Astrocyte of the spinal cord (primary cell): ENCODE data around the gene OS9.
A peak's percentile ranks its signal among the peaks of the same experiment; 100 is the strongest.

Source experiments
- DNase-seq: peaks from one replicate; pipeline ENCODE4 v3.0.0; 2011; ENCODE audit warnings: low read depth, low spot score
- H3K4me3 ChIP-seq: 2 replicates; pipeline ENCODE4 v1.5.1; 2011; ENCODE audit warnings: low read depth, mild to moderate bottlenecking, low read length, moderate library complexity
- in situ Hi-C: cut with HindIII; loops from 2 replicates; pipeline ENCODE4 v1.10.0; 2017; ENCODE audit warnings: low sequenced_read_pairs
- TF ChIP-seq, protein P1 (sequence below): IDR thresholded peaks from 2 replicates; pipeline ENCODE4 v1.5.1; 2012; ENCODE audit warnings: low read depth, mild to moderate bottlenecking, low read length, inconsistent platforms

The OS9 gene

DNA sequence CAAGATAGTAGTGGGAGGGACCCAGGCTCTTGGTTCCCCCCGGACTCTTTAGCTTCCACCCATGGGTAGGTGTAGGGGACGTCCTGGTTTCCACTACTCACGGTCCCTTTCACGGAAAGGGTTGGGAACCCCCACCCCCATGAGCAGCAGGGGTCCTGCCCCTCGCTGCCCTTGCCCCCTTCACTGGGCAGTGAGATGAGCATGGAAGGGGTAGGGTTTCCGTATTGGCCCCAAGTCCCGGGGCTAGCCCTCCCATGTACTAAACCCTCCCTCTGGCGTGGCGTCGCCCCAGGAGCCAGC, 31.9 kb downstream of the OS9 start:
- peak overlapping the region; percentile 78 for H3K4me3 ChIP-seq
- no peak for DNase-seq
- in situ Hi-C loops = no loop called here
- TF ChIP-seq, protein P1, sequence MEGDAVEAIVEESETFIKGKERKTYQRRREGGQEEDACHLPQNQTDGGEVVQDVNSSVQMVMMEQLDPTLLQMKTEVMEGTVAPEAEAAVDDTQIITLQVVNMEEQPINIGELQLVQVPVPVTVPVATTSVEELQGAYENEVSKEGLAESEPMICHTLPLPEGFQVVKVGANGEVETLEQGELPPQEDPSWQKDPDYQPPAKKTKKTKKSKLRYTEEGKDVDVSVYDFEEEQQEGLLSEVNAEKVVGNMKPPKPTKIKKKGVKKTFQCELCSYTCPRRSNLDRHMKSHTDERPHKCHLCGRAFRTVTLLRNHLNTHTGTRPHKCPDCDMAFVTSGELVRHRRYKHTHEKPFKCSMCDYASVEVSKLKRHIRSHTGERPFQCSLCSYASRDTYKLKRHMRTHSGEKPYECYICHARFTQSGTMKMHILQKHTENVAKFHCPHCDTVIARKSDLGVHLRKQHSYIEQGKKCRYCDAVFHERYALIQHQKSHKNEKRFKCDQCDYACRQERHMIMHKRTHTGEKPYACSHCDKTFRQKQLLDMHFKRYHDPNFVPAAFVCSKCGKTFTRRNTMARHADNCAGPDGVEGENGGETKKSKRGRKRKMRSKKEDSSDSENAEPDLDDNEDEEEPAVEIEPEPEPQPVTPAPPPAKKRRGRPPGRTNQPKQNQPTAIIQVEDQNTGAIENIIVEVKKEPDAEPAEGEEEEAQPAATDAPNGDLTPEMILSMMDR = no peak

DNA sequence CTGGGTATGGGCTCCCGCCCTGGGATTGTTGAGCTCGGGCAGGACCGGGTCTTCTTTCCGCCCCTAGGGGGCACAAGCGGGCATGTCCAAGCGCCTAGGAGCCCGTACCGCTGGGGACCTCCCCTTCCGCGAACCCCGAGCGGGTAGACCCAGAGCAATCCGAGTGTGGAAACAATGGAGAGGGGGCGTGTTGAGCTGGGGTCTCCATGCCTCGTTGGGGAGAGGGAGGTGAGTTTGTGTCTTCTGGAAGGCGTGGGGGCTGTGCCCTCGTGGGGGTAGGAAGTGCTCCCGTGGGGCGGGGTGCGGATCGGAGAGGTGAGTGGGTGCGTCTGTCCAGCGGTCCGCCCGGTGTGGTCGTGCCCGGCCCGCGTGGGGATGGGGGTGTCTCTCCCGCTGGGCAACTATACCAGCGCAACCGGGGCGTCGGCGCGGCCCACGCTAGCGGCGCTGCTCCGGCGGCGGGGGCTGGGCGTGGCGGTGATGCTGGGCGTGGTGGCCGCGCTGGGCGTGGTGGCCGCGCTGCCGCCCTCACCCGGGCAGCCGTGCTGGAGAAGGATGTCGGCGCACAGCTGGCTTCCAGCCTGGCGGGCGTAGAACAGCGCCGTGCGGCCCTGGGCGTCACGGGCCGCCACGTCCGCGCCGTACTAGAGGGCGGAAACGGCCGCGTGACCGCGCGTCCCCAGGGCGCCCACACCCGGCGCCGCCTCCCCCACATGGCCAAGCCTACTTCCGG, 32.4 kb downstream of the OS9 start:
- DNase-seq = peak; percentile 75
- in situ Hi-C loops = no loop called here
- TF ChIP-seq, protein P1 = peak; percentile 90

DNA sequence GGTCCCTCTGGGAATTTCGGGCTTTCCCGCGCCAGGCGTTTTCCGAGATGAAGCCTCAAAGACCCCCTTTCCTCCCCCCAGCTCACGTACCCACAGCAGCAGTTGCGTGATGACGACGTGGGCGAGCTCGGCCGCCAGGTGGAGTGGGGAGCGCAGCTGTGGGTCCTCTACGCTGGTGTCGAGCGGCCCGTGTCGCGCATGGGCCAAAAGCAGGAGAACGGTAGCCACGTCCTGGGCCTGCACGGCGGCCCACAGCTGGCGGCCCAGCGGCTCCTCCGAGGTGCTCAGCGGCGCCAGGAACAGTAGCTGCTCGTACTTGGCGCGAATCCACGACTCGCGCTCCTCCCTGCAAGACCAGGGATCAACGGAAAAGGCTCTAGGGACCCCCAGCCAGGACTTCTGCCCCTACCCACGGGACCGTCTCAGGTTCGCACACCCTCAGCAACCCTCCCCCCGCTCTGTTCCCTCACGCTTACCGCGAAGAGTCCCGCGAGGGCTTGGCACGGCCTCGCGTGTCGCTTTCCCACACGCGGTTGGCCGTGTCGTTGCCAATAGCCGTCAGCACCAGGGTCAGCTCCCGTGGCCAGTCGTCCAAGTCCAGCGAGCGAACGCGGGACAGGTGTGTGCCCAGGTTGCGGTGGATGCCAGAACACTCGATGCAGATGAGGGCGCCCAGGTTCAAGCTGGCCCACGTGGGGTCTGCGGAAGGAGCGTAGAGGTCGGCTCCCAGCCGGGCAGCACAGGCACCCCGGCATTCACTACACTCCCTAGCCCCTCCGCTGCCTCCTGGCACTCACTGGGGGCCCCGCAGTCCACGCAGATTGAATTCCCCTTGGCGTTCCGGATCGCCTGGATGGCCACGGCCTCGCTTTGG, 33.2 kb downstream of the OS9 start:
- in situ Hi-C loops = no loop called here
- TF ChIP-seq, protein P1 = peak; percentile 43
- H3K4me3 ChIP-seq = peak overlapping the region; percentile 78
- DNase-seq = peak; percentile 33

More for the DNA sequence above, 32.4 kb downstream of the OS9 start:
- peak overlapping the region; percentile 78 for H3K4me3 ChIP-seq

DNA sequence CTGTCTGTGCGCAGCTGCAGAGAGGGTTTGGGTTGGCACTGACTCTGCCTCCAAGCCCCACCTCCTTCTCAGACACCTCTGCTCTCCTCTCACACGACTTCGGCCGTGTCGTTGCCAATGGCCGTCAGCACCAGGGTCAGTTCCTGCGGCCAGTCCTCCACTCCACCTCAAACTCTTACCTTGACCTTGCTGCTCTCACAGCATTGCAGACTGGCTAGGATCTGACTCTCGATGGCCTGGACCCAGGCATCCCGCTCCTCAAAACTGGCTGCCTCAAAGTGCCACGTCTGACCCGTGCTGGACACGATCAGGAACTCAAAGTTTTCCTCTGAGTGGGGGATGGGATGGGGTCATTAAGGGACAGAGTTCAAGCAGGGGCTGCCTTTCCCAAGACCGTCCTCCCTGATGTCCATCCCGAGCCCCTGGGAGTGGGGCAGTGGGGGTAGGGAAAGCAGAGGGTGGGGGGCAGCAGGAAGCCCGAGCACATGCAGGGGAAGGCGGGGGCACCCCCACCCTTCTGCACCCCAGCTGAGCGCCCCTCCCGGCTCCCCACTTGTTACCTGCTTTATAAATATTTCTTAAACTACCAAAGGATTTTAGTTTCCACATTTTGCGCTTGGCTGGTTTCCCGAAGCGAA, 33.9 kb downstream of the OS9 start:
- TF ChIP-seq, protein P1 = no peak
- no peak for DNase-seq

DNA sequence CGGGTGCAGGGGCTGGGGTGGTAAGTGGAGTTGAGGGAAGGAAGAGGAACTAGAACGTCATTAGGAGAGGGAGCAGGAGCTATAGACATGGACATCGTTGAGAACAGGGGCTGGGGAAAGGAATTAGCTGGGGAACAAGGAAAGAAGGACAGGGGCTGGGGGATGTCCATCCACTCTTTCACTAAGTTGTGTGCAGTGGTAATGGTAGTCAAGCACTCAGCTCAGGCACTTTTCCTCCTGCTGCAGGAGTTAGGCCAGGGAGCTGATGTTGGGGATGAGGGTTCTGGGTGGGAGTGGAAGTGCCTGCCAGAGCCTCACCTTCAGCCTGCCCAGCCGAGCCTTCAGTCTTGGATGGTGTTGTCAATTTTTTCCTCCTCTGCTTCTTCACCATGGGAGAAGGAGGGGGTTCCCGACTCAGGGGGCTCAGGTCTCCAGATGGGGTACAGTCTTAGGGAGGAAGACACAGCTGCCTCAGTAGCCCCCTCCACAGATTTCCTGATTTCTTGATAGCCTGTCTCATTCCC, 35.5 kb downstream of the OS9 start:
- no peak overlapping the region for H3K4me3 ChIP-seq
- DNase-seq = no peak
- in situ Hi-C loops = no loop called here
- TF ChIP-seq, protein P1 = no peak

More for the DNA sequence above, 33.9 kb downstream of the OS9 start:
- H3K4me3 ChIP-seq = no peak overlapping the region
- in situ Hi-C loops = no loop called here

DNA sequence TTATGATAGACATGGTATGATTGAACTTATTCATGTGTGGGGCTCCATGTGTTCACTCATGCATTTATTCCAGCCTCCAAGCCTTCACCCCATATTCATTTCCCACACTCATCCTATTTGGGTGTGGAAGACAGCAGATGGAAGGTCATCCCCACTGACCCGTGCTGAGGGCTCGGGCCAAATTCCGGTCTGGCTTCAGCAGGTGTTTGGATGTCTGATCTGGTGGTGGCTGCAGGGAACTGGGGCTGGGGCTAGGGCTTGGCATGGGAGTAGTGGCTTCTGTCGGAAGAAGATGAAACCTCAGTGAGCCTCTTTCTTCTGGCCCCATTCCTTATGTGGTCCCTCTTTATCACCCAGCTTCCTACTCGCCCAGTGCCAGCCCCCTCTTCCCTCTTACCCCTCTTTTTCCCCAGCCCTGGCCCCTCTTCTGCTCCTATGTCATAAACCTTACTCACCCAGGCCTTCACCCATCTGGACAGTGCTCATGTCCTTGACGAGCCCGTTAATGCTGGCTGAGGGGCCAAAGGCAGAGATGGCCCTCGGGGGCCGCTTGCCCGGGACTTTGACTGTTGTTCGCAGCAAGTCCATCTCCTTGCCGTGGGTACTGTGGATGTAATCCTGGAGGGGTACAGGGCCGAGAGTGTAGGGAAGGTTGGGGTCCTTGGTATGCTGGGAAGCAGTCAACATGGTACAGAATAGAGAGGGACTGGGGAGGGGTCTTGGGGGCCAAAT, 36.6 kb downstream of the OS9 start:
- TF ChIP-seq, protein P1 = no peak
- in situ Hi-C loops = no loop called here
- DNase-seq = no peak
- no peak overlapping the region for H3K4me3 ChIP-seq
